ENCODE measurements around the gene ITPR1.

The ITPR1 gene

GRCh38 chr3:4773583-4773982 lies 280.4 kb downstream of the ITPR1 start:
- no peak for TF ChIP-seq ZNF70 (CRISPR knock-in tag; IDR thresholded peaks at IDR 0.05)
- no peak for ATAC-seq

DNA sequence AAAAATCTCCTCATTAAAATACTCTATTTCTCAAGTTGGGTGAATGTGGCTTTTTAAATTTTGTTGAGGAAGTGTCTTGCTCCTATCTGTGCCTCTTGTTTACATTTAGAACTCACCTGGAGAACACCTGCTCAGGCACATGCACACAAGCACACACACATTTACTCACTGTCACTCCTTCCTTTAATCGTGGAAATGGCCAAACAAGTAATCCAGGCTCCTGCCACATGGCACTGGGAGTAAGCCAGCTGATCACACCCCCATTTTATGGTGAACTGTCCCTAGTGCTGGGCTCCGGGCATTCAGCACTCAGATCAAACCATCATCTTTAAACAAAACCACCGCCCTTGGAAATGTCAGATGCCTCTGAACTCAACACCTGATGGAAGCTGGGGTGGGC lies 281.4 kb downstream of the ITPR1 start:
- no peak for ATAC-seq
- TF ChIP-seq PPARA (CRISPR knock-in tag; IDR thresholded peaks at IDR 0.05; ENCODE audit: borderline replicate concordance) (no peak), ISL1 (CRISPR knock-in tag; IDR thresholded peaks at IDR 0.05) (no peak), ZNF565 (CRISPR knock-in tag; conservative IDR thresholded peaks at IDR 0.05; ENCODE audit: low read depth) (no peak), TSHZ2 (CRISPR knock-in tag; IDR thresholded peaks at IDR 0.05) (no peak), SNAI2 (CRISPR knock-in tag; IDR thresholded peaks at IDR 0.05) (no peak), ESRRG (CRISPR knock-in tag; IDR thresholded peaks at IDR 0.05) (no peak), ZFP30 (CRISPR knock-in tag; IDR thresholded peaks at IDR 0.05) (no peak), ARNTL (CRISPR knock-in tag; IDR thresholded peaks at IDR 0.05; ENCODE audit: borderline replicate concordance, low read depth) (no peak), ZC3H10 (CRISPR knock-in tag; IDR thresholded peaks at IDR 0.05) (no peak), PATZ1 (CRISPR knock-in tag; IDR thresholded peaks at IDR 0.05; ENCODE audit: borderline replicate concordance) (no peak), OSR1 (CRISPR knock-in tag; IDR thresholded peaks at IDR 0.05) (no peak), ZNF8 (CRISPR knock-in tag; IDR thresholded peaks at IDR 0.05) (no peak), TCF4 (CRISPR knock-in tag; IDR thresholded peaks at IDR 0.05; ENCODE audit: borderline replicate concordance) (no peak), ZNF70 (CRISPR knock-in tag; IDR thresholded peaks at IDR 0.05) (no peak)
- TF ChIP-seq, protein P1, sequence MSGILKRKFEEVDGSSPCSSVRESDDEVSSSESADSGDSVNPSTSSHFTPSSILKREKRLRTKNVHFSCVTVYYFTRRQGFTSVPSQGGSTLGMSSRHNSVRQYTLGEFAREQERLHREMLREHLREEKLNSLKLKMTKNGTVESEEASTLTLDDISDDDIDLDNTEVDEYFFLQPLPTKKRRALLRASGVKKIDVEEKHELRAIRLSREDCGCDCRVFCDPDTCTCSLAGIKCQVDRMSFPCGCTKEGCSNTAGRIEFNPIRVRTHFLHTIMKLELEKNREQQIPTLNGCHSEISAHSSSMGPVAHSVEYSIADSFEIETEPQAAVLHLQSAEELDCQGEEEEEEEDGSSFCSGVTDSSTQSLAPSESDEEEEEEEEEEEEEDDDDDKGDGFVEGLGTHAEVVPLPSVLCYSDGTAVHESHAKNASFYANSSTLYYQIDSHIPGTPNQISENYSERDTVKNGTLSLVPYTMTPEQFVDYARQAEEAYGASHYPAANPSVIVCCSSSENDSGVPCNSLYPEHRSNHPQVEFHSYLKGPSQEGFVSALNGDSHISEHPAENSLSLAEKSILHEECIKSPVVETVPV (CRISPR knock-in tag; IDR thresholded peaks at IDR 0.05): no peak
- TF ChIP-seq, protein P2, sequence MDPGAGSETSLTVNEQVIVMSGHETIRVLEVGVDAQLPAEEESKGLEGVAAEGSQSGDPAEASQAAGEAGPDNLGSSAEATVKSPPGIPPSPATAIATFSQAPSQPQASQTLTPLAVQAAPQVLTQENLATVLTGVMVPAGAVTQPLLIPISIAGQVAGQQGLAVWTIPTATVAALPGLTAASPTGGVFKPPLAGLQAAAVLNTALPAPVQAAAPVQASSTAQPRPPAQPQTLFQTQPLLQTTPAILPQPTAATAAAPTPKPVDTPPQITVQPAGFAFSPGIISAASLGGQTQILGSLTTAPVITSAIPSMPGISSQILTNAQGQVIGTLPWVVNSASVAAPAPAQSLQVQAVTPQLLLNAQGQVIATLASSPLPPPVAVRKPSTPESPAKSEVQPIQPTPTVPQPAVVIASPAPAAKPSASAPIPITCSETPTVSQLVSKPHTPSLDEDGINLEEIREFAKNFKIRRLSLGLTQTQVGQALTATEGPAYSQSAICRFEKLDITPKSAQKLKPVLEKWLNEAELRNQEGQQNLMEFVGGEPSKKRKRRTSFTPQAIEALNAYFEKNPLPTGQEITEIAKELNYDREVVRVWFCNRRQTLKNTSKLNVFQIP (CRISPR knock-in tag; IDR thresholded peaks at IDR 0.05; ENCODE audit: borderline replicate concordance, low read depth): no peak

DNA sequence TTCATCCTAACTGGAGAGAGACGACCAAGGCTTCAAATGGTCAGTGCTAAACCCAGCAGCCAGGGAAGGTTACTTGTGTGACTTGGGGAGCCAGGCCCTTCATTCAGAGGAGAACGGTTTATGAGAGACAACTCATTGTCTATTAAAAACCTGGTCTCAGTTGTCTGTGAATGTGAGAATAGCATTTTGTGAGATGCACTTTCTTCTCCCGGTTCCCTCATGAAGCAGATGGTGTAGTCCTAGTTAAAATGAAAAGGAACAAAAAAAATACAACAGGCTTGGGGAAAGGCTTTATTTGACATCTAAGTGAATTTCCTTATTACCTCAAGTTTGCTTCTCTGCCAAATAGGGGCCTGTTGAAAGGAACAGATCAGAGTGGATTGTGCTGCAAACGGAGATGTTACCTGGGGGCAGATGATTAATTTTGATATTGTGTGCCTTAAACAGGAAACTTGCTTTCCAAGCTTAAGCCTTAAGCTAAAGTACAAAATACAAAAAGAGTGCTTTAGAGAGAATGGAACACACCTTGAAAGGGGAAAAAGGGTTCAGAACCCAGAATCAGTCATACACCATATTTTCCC lies 283.3 kb downstream of the ITPR1 start:
- ATAC-seq: no peak
- TF ChIP-seq SNAI2 (CRISPR knock-in tag; IDR thresholded peaks at IDR 0.05): no peak
- TF ChIP-seq CREB5 (CRISPR knock-in tag; IDR thresholded peaks at IDR 0.05; ENCODE audit: low read depth): no peak
- TF ChIP-seq, protein P2 (CRISPR knock-in tag; IDR thresholded peaks at IDR 0.05; ENCODE audit: borderline replicate concordance, low read depth): no peak
- no peak for TF ChIP-seq CSDC2 (CRISPR knock-in tag; IDR thresholded peaks at IDR 0.05)
- TF ChIP-seq ZNF70 (CRISPR knock-in tag; IDR thresholded peaks at IDR 0.05): no peak
- TF ChIP-seq GLIS3 (CRISPR knock-in tag; IDR thresholded peaks at IDR 0.05): no peak
- no peak for TF ChIP-seq ZFP3 (CRISPR knock-in tag; IDR thresholded peaks at IDR 0.05)
- TF ChIP-seq RARB (CRISPR knock-in tag; IDR thresholded peaks at IDR 0.05): no peak
- no peak for TF ChIP-seq ZNF565 (CRISPR knock-in tag; conservative IDR thresholded peaks at IDR 0.05; ENCODE audit: low read depth)
- no peak for TF ChIP-seq PPARA (CRISPR knock-in tag; IDR thresholded peaks at IDR 0.05; ENCODE audit: borderline replicate concordance)

Data from SK-N-SH treated with all-trans-retinoic acid at 6 μM for 48 hours (cell line).